Measurements from ENCODE around the gene SENP2. TPM values are rescaled to one million over a fixed set of nuclear protein-coding genes. Genes with fewer than 3 reads are reported as not detected.
"Not testable (repeated sequence)": the region's sequence is repeated elsewhere in the genome, so short reads cannot be mapped to it uniquely, and the experiment has no call there.

The SENP2 gene
- total RNA-seq, 4 donors from 2014 or later, result 22.4 to 32.2 (median 26.8) TPM

- Histone ChIP-seq H3K4me3 (peak overlapping the region in 1 of 4 donors; percentile 14), H3K4me1 (peaks cover 43 to 58% (median 56%) of the 10 kb centered on the region in 4 donors), H3K27me3 (no peaks in the 10 kb centered on the region), H3K36me3 (no peaks in the 10 kb centered on the region), H3K27ac (replicated peaks in 1 of 4) (peak overlapping the region; percentile 81 to 86 (median 83)), H3K9me3 (no peaks in the 10 kb centered on the region)
- DNase-seq (ENCODE audit: extremely low spot score), result peak; percentile 93
- intact Hi-C loops (cut with DNase I), result loop anchor here (2.0 to 10.0 kb wide), 2 partner anchors 109 to 275 kb away; partner anchors contain the start of gene TRA2B
- peak; percentile 22 to 56 for TF ChIP-seq POLR2AphosphoS5 (IDR thresholded peaks at IDR 0.05)
- TF ChIP-seq EP300 (IDR thresholded peaks at IDR 0.05), result no peak
- peak in 2 of 3 experiments; percentile 92 to 94 for TF ChIP-seq CTCF (IDR thresholded peaks at IDR 0.05)
- TF ChIP-seq POLR2A (IDR thresholded peaks at IDR 0.05; ENCODE audit: low read depth), result no peak
- 39% methylated on average over 13 of the region's 18 CpGs for WGBS
Measured at GRCh38 chr3:185659942-185660921, 74.1 kb downstream of the SENP2 start.

GRCh38 chr3:185661296-185661695, 75.2 kb downstream of the SENP2 start:
- not testable (repeated sequence) for H3K36me3 ChIP-seq; H3K9me3 ChIP-seq; H3K4me3 ChIP-seq; H3K27ac ChIP-seq (replicated peaks in 1 of 4); H3K27me3 ChIP-seq
- WGBS, result 93% methylated on average over 9 of the region's 10 CpGs
- intact Hi-C loops (cut with DNase I), result loop anchor here (2.0 kb wide), 1 partner anchor 108 kb away; no protein-coding TSS in a partner anchor
- peaks cover 34 to 48% (median 46%) of the 10 kb centered on the region in 4 donors for H3K4me1 ChIP-seq
- peak; percentile 70 for DNase-seq (ENCODE audit: extremely low spot score)

GRCh38 chr3:185661772-185662171, 75.7 kb downstream of the SENP2 start:
- intact Hi-C loops (cut with DNase I), result loop anchor here (2.0 kb wide), 1 partner anchor 107 kb away; no protein-coding TSS in a partner anchor
- Histone ChIP-seq H3K4me3 (no peak overlapping the region), H3K27ac (replicated peaks in 1 of 4) (no peak overlapping the region), H3K4me1 (peaks cover 34 to 44% (median 41%) of the 10 kb centered on the region in 4 donors), H3K9me3 (no peaks in the 10 kb centered on the region), H3K36me3 (no peaks in the 10 kb centered on the region), H3K27me3 (no peaks in the 10 kb centered on the region)
- 91% methylated on average over 4 of the region's 4 CpGs for WGBS
- DNase-seq (ENCODE audit: extremely low spot score), result peak; percentile 83
- no peak for TF ChIP-seq POLR2AphosphoS5 (IDR thresholded peaks at IDR 0.05)
- no peak for TF ChIP-seq EP300 (IDR thresholded peaks at IDR 0.05)
- no peak for TF ChIP-seq CTCF (IDR thresholded peaks at IDR 0.05)

GRCh38 chr3:185663929-185664328, 77.8 kb downstream of the SENP2 start:
- peaks cover 16 to 23% (median 19%) of the 10 kb centered on the region in 4 donors for H3K4me1 ChIP-seq
- intact Hi-C loops (cut with DNase I), result no loop called here
- WGBS, result 98% methylated on average over 5 of the region's 5 CpGs

More at GRCh38 chr3:185663929-185664328, 77.8 kb downstream of the SENP2 start:
- Histone ChIP-seq H3K9me3 (no peaks in the 10 kb centered on the region), H3K4me3 (no peak overlapping the region), H3K36me3 (no peaks in the 10 kb centered on the region), H3K27ac (replicated peaks in 1 of 4) (no peak overlapping the region), H3K27me3 (no peaks in the 10 kb centered on the region)
- TF ChIP-seq CTCF (IDR thresholded peaks at IDR 0.05) (no peak), EP300 (IDR thresholded peaks at IDR 0.05) (no peak), POLR2AphosphoS5 (IDR thresholded peaks at IDR 0.05) (no peak), POLR2A (IDR thresholded peaks at IDR 0.05; ENCODE audit: low read depth) (no peak)
- DNase-seq (ENCODE audit: extremely low spot score), result peak; percentile 79

Data from esophagus muscularis mucosa (tissue), 4 donors.